Stimulated activated CD4-positive, alpha-beta T cell treated with anti-CD3 and anti-CD28 coated beads, Interleukin-2, amount 100 ng/mL, for 24 hours (primary cell): Measurements from ENCODE around the gene OR11H1.
"Not testable (repeated sequence)": the region's sequence is repeated elsewhere in the genome, so short reads cannot be mapped to it uniquely, and the experiment has no call there.

ENCODE experiments used
- DNase-seq, 2 donors: peaks; one replicate each; pipeline ENCODE4 v3.0.0-alpha.2; 2020

The OR11H1 gene

GRCh38 chr22:15527892-15528291 lies at the start of gene OR11H1:
Gene OR11H1, plus strand, starts transcription at chr22:15528192. Its CDS starts 0 bp downstream, at chr22:15528192.
- DNase-seq: not testable (repeated sequence)

GRCh38 chr22:15509967-15510366 lies 18.0 kb upstream of the OR11H1 start:
- DNase-seq: not testable (repeated sequence)

- not testable (repeated sequence) for DNase-seq
These were observed 12.1 kb upstream of the OR11H1 start for GRCh38 chr22:15515896-15516295.

GRCh38 chr22:15553767-15554166 lies 25.8 kb downstream of the OR11H1 start:
- DNase-seq: not testable (repeated sequence)

- not testable (repeated sequence) for DNase-seq
These were observed 35.5 kb downstream of the OR11H1 start for GRCh38 chr22:15563461-15563860.

GRCh38 chr22:15565063-15565462 lies 37.1 kb downstream of the OR11H1 start:
- not testable (repeated sequence) for DNase-seq
